Stimulated activated CD8-positive, alpha-beta memory T cell treated with anti-CD3 and anti-CD28 coated beads, Interleukin-15, amount 100 ng/mL, for 1 hour (primary cell): ENCODE results near the gene S1PR2.
"Not testable (repeated sequence)": the region's sequence is repeated elsewhere in the genome, so short reads cannot be mapped to it uniquely, and the experiment has no call there.

Experiments
- DNase-seq: peaks from one replicate; pipeline ENCODE4 v3.0.0-alpha.2; 2020; ENCODE audit warnings: low read depth

S1PR2 gene

GRCh38 chr19:10252707-10253106, 21.6 kb upstream of the S1PR2 start:
- no peak for DNase-seq

GRCh38 chr19:10251792-10252694, 20.9 kb upstream of the S1PR2 start, which contains the start of gene MRPL4:
MRPL4 (plus strand) TSS chr19:10252214; CDS start chr19:10252254, 40 bp downstream.
- DNase-seq: peak; percentile 91

- DNase-seq: no peak
Observed at GRCh38 chr19:10246511-10246910, 15.4 kb upstream of the S1PR2 start.

- DNase-seq: no peak
Observed at GRCh38 chr19:10245189-10245939, 14.2 kb upstream of the S1PR2 start.

GRCh38 chr19:10243606-10244005, 12.5 kb upstream of the S1PR2 start:
- DNase-seq: no peak

GRCh38 chr19:10241826-10242449, 10.8 kb upstream of the S1PR2 start:
- DNase-seq: not testable (repeated sequence)

- DNase-seq: no peak
Observed at GRCh38 chr19:10238172-10238783, 7.1 kb upstream of the S1PR2 start.

GRCh38 chr19:10237702-10238101, 6.6 kb upstream of the S1PR2 start:
- DNase-seq: no peak

GRCh38 chr19:10235409-10235808, 4.3 kb upstream of the S1PR2 start:
- DNase-seq: not testable (repeated sequence)

- DNase-seq: no peak
Observed at GRCh38 chr19:10235003-10235402, 3.9 kb upstream of the S1PR2 start.

- no peak for DNase-seq
Observed at GRCh38 chr19:10233946-10234345, 2.8 kb upstream of the S1PR2 start.

- no peak for DNase-seq
Observed at GRCh38 chr19:10231612-10232228, 589 bp upstream of the S1PR2 start.

- DNase-seq: peak; percentile 14
Observed at GRCh38 chr19:10230173-10230860, 814 bp downstream of the S1PR2 start.

- DNase-seq: no peak
Observed at GRCh38 chr19:10228920-10229319, 2.2 kb downstream of the S1PR2 start.

- DNase-seq: no peak
Observed at GRCh38 chr19:10228393-10228792, 2.7 kb downstream of the S1PR2 start.

GRCh38 chr19:10227026-10227971, 3.8 kb downstream of the S1PR2 start:
- DNase-seq: no peak

- no peak for DNase-seq
Observed at GRCh38 chr19:10226376-10227025, 4.6 kb downstream of the S1PR2 start.

GRCh38 chr19:10226021-10226375, 5.1 kb downstream of the S1PR2 start:
- DNase-seq: no peak

GRCh38 chr19:10224337-10224736, 6.8 kb downstream of the S1PR2 start:
- no peak for DNase-seq
